GM10248 (cell line): ENCODE results near the gene CTXND1.

ENCODE experiments used
- CTCF ChIA-PET: fragments of 300-600 bp; sonication (Branson Sonifier 250); formaldehyde crosslinking; extraction: SDS; loops from one replicate; lab custom pipeline; 2021; ENCODE audit warnings: antibody characterized with exemption; lab: Yijun Ruan, JAX
- POLR2A ChIA-PET: fragments of 350-650 bp; sonication (Branson Sonifier 250); formaldehyde crosslinking; extraction: SDS; loops from one replicate; lab custom pipeline; 2020; ENCODE audit warnings: antibody characterized with exemption; lab: Yijun Ruan, JAX
- DNase-seq: peaks from one replicate; pipeline ENCODE4 v3.0.0; 2012; ENCODE audit errors: extremely low spot score
- CTCF ChIP-seq: IDR thresholded peaks from 2 replicates; pipeline ENCODE4 v1.5.1; 2012; ENCODE audit warnings: mild to moderate bottlenecking, low read depth; ENCODE audit errors: extremely low read depth, missing control alignments, control extremely low read depth

The CTXND1 gene

GRCh38 chr15:80171787-80172186 lies 80.2 kb downstream of the CTXND1 start:
- DNase-seq: no peak
- ChIA-PET POLR2A (no interaction called here), CTCF (interaction anchor here (0.7 to 3.2 kb wide), 12 partner anchors 9 to 792 kb away, joined by 3 to 16 read pairs (median 4); no protein-coding TSS in a partner anchor)
- no peak for TF ChIP-seq CTCF

GRCh38 chr15:80170596-80170995 lies 81.4 kb downstream of the CTXND1 start:
- TF ChIP-seq CTCF: no peak
- ChIA-PET POLR2A (no interaction called here), CTCF (no interaction called here)
- no peak for DNase-seq

- TF ChIP-seq CTCF: no peak
- POLR2A ChIA-PET: no interaction called here
- DNase-seq: no peak
- CTCF ChIA-PET: no interaction called here
Measured at GRCh38 chr15:80169768-80170357, 82.2 kb downstream of the CTXND1 start.

- DNase-seq: no peak
- CTCF ChIA-PET: interaction anchor here (1.0 to 1.8 kb wide), 4 partner anchors 9 to 197 kb away, joined by 3 to 8 read pairs (median 4); partner anchors contain the start of gene BCL2A1
- TF ChIP-seq CTCF: no peak
- POLR2A ChIA-PET: no interaction called here
Measured at GRCh38 chr15:80168421-80168820, 83.6 kb downstream of the CTXND1 start.

GRCh38 chr15:80167936-80168335 lies 84.1 kb downstream of the CTXND1 start:
- TF ChIP-seq CTCF: no peak
- no peak for DNase-seq
- CTCF ChIA-PET: interaction anchor here (1.0 to 1.8 kb wide), 4 partner anchors 9 to 197 kb away, joined by 3 to 8 read pairs (median 4); partner anchors contain the start of gene BCL2A1
- POLR2A ChIA-PET: no interaction called here

- TF ChIP-seq CTCF: no peak
- no peak for DNase-seq
- POLR2A ChIA-PET: no interaction called here
- CTCF ChIA-PET: interaction anchor here (2.8 kb wide), 1 partner anchor 10 kb away, joined by 10 read pairs; no protein-coding TSS in a partner anchor
Measured at GRCh38 chr15:80163897-80164296, 88.1 kb downstream of the CTXND1 start.

GRCh38 chr15:80163217-80163616 lies 88.8 kb downstream of the CTXND1 start:
- CTCF ChIA-PET: interaction anchor here (1.1 to 2.8 kb wide), 3 partner anchors 9 to 10 kb away, joined by 3 to 10 read pairs (median 3); partner anchors contain the start of gene FAH

More at GRCh38 chr15:80163217-80163616, 88.8 kb downstream of the CTXND1 start:
- TF ChIP-seq CTCF: no peak
- POLR2A ChIA-PET: no interaction called here
- no peak for DNase-seq
